Measurements from ENCODE around the gene HNRNPM.

DNA sequence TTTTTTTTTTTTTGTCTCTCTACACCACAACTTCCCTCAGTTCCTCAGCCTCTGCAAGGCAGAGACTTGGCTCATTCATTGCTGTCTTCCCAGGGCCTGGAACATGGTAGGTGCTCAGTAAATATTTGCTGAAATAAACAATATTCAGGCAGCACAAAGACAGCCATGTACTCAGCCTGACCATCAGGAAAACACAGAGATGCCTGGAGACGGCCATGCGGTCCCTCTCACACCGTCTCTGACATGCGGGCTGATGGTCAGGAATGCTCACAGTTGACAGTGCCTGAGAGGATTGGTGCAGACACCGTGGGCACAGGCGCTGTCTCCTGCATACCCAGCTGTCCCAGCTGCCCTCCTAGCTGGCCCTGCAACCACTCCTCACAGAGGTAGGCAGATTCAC lies 56.7 kb downstream of the HNRNPM start:
- TF ChIP-seq CTCF (IDR thresholded peaks at IDR 0.05; ENCODE audit: insufficient read depth, low read length) (no peak), POLR2AphosphoS5 (IDR thresholded peaks at IDR 0.05; ENCODE audit: low read depth) (peak; percentile 81; the same call in 1 of the 2 replicates), REST (IDR thresholded peaks at IDR 0.05; ENCODE audit: insufficient replicate concordance, low read depth) (no peak), GABPA (IDR thresholded peaks at IDR 0.05; ENCODE audit: low read depth) (no peak)

All from HL-60 (cell line).